ENCODE measurements around the gene MPDZ.

- no peak for TF ChIP-seq CTCF (IDR thresholded peaks at IDR 0.05)
- no peak for TF ChIP-seq POLR2A (IDR thresholded peaks at IDR 0.05)
These were observed 4.4 kb downstream of the MPDZ start for GRCh38 chr9:13274886-13275641.
